HEK293T (cell line): ENCODE data around the gene GPA33.

ENCODE experiments used
- FOXA1 ChIP-seq: fragments of 450-650 bp; IDR thresholded peaks from 2 replicates; pipeline ENCODE4 v1.6.1; 2016; ENCODE audit warnings: mild to moderate bottlenecking
- SUZ12 ChIP-seq: fragments of 450-650 bp; IDR thresholded peaks from 2 replicates; pipeline ENCODE4 v1.6.1; 2016; ENCODE audit warnings: mild to moderate bottlenecking
- ZNF384 ChIP-seq: fragments of 450-650 bp; IDR thresholded peaks from 2 replicates; pipeline ENCODE4 v1.6.1; 2016
- TF ChIP-seq, protein P1 (sequence below): fragments of 450-650 bp; IDR thresholded peaks from 2 replicates; pipeline ENCODE4 v1.6.1; 2016

GRCh38 chr1:167118188-167118587, 28.0 kb upstream of the GPA33 start:
- no peak for TF ChIP-seq ZNF384
- no peak for TF ChIP-seq SUZ12
- TF ChIP-seq, protein P1, sequence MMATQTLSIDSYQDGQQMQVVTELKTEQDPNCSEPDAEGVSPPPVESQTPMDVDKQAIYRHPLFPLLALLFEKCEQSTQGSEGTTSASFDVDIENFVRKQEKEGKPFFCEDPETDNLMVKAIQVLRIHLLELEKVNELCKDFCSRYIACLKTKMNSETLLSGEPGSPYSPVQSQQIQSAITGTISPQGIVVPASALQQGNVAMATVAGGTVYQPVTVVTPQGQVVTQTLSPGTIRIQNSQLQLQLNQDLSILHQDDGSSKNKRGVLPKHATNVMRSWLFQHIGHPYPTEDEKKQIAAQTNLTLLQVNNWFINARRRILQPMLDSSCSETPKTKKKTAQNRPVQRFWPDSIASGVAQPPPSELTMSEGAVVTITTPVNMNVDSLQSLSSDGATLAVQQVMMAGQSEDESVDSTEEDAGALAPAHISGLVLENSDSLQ = no peak
- no peak for TF ChIP-seq FOXA1
